Natural killer cell (primary cell): ENCODE results near the gene ARMC10. TPM values are rescaled to one million over a fixed set of nuclear protein-coding genes. Genes with fewer than 3 reads are reported as not detected.

ENCODE experiments used
- ATAC-seq, 3 donors: fragments of 150-1000 bp in 2 of 3; fragments of 200-7000 bp in 1 of 3; cut with Tn5 transposase; 1 replicate in 1 of 3; 2 replicates in 2 of 3; pipeline ENCODE4 v1.10.0; 2021; ENCODE audit warnings: mild to moderate bottlenecking in 2 of 3, moderate library complexity in 2 of 3
- DNase-seq, 2 donors: peaks; one replicate each; pipeline versions ENCODE4 v3.0.0 to v3.0.0-alpha.2; 2013 to 2021; ENCODE audit warnings: mixed read lengths in 1 of 2
- H3K27ac ChIP-seq: one replicate; pipeline ENCODE4 v1.5.1; 2013; ENCODE audit warnings: mild to moderate bottlenecking, low read length
- H3K27me3 ChIP-seq: one replicate; pipeline ENCODE4 v1.6.1; 2013; ENCODE audit warnings: low read length; ENCODE audit not compliant: control insufficient read depth, insufficient read depth
- H3K36me3 ChIP-seq: one replicate; pipeline ENCODE4 v1.6.1; 2013; ENCODE audit warnings: low read length; ENCODE audit not compliant: control insufficient read depth, insufficient read depth
- H3K4me1 ChIP-seq: one replicate; pipeline ENCODE4 v1.6.1; 2013; ENCODE audit warnings: low read length; ENCODE audit not compliant: control insufficient read depth, insufficient read depth
- H3K4me3 ChIP-seq: one replicate; pipeline ENCODE4 v1.5.1; 2013; ENCODE audit warnings: low read length
- H3K9me3 ChIP-seq: one replicate; pipeline ENCODE4 v1.6.1; 2013; ENCODE audit warnings: low read length; ENCODE audit not compliant: control insufficient read depth, insufficient read depth
- H3K27ac Mint-ChIP-seq, 2 donors: one replicate each; pipeline ENCODE4 v1.8.0; 2022; ENCODE audit warnings: mild to moderate bottlenecking in 2 of 2, mixed read lengths in 2 of 2, moderate library complexity in 1 of 2
- H3K27me3 Mint-ChIP-seq, 2 donors: one replicate each; pipeline ENCODE4 v1.8.0; 2022; ENCODE audit warnings: low read depth in 2 of 2, mixed read lengths in 2 of 2
- H3K36me3 Mint-ChIP-seq: one replicate; pipeline ENCODE4 v1.8.0; 2022; ENCODE audit warnings: mixed read lengths
- H3K4me1 Mint-ChIP-seq, 2 donors: one replicate each; pipeline ENCODE4 v1.8.0; 2022; ENCODE audit warnings: mixed read lengths in 2 of 2
- H3K4me3 Mint-ChIP-seq: one replicate; pipeline ENCODE4 v1.8.0; 2022; ENCODE audit warnings: mild to moderate bottlenecking, moderate library complexity, mixed read lengths
- H3K9me3 Mint-ChIP-seq, 2 donors: one replicate each; pipeline ENCODE4 v1.8.0; 2022; ENCODE audit warnings: mixed read lengths in 2 of 2
- CTCF ChIP-seq: fragments of 200-600 bp; IDR thresholded peaks from one replicate; pipeline ENCODE4 v1.8.0; 2022; ENCODE audit warnings: antibody characterized with exemption
- WGBS: methylation state at CpG from one replicate; pipeline ENCODE4 v1.1.7; 2013; ENCODE audit warnings: missing lambda C conversion rate; ENCODE audit not compliant: insufficient coverage; 5-methylcytosine and 5-hydroxymethylcytosine counted together
- intact Hi-C: fragments of 100-400 bp; cut with micrococcal nuclease; formaldehyde crosslinking; loops from one replicate; pipeline ENCODE4 v1.14.2; 2022
- total RNA-seq, 4 donors: library from RNA; stranded (reverse); fragments of 120-200 nt in 1 of 4; gene quantifications; one replicate each; pipeline versions ENCODE4 v1.2.3 to v1.2.4, GENCODE V29; 2013 to 2022

The ARMC10 gene
- total RNA-seq, 3 donors from 2014 or later (not counting 1 experiment from before 2014, with no cell fraction given) = 15.0 to 17.2 (median 15.4) TPM

GRCh38 chr7:103068414-103069403 is 6.2 kb upstream of the ARMC10 start:
- Mint-ChIP-seq H3K4me3 (no peak overlapping the region), H3K9me3 (no peaks in the 10 kb centered on the region), H3K4me1 (no peaks in the 10 kb centered on the region), H3K27ac (no peak overlapping the region), H3K27me3 (peaks cover 0 to 2% of the 10 kb centered on the region in 2 donors), H3K36me3 (no peaks in the 10 kb centered on the region)
- no peaks in the 10 kb centered on the region for H3K9me3 ChIP-seq
- no peak for DNase-seq
- WGBS = 90% methylated on average over 23 of the region's 23 CpGs
- ATAC-seq = no peak
- H3K36me3 ChIP-seq = no peaks in the 10 kb centered on the region
- TF ChIP-seq CTCF = no peak
- intact Hi-C loops = no loop called here
- no peaks in the 10 kb centered on the region for H3K27me3 ChIP-seq
- no peak overlapping the region for H3K4me3 ChIP-seq
- no peaks in the 10 kb centered on the region for H3K4me1 ChIP-seq
- no peak overlapping the region for H3K27ac ChIP-seq

GRCh38 chr7:103071000-103071399 is 3.9 kb upstream of the ARMC10 start:
- Mint-ChIP-seq H3K4me1 (peaks cover 14 to 17% of the 10 kb centered on the region in 2 donors), H3K4me3 (no peak overlapping the region), H3K27me3 (peaks cover 0 to 2% of the 10 kb centered on the region in 2 donors), H3K36me3 (no peaks in the 10 kb centered on the region), H3K9me3 (no peaks in the 10 kb centered on the region), H3K27ac (no peak overlapping the region)
- intact Hi-C loops = no loop called here
- WGBS = 88% methylated on average over 2 of the region's 2 CpGs
- DNase-seq (no peak), ATAC-seq (no peak)
- peaks cover 13% of the 10 kb centered on the region for H3K4me1 ChIP-seq
- TF ChIP-seq CTCF = no peak
- H3K27me3 ChIP-seq = no peaks in the 10 kb centered on the region
- H3K9me3 ChIP-seq = no peaks in the 10 kb centered on the region
- H3K27ac ChIP-seq = no peak overlapping the region
- no peak overlapping the region for H3K4me3 ChIP-seq
- H3K36me3 ChIP-seq = no peaks in the 10 kb centered on the region

GRCh38 chr7:103073989-103074518 is 886 bp upstream of the ARMC10 start:
- H3K4me3 ChIP-seq = peak overlapping the region; percentile 50
- intact Hi-C loops = loop anchor here (2.0 kb wide), 3 partner anchors 75 to 325 kb away; partner anchors contain the start of genes FAM185A and NAPEPLD
- Mint-ChIP-seq H3K4me1 (peaks cover 26 to 30% of the 10 kb centered on the region in 2 donors), H3K27ac (peak overlapping the region; percentile 34 to 78), H3K4me3 (peak overlapping the region; percentile 74), H3K9me3 (no peaks in the 10 kb centered on the region), H3K27me3 (no peaks in the 10 kb centered on the region), H3K36me3 (no peaks in the 10 kb centered on the region)
- H3K4me1 ChIP-seq = peaks cover 13% of the 10 kb centered on the region
- 27% methylated on average over 6 of the region's 6 CpGs for WGBS
- no peak for ATAC-seq
- no peak for TF ChIP-seq CTCF
- no peaks in the 10 kb centered on the region for H3K27me3 ChIP-seq
- no peak for DNase-seq
- H3K36me3 ChIP-seq = no peaks in the 10 kb centered on the region
- H3K27ac ChIP-seq = peak overlapping the region; percentile 71
- no peaks in the 10 kb centered on the region for H3K9me3 ChIP-seq
